HEK293 (cell line): ENCODE data around the gene ARMH3.

Experiments used
- CTCF ChIA-PET: fragments of 350-600 bp; formaldehyde crosslinking; extraction: SDS; loops from one replicate; lab custom pipeline; 2021; ENCODE audit warnings: antibody characterized with exemption; lab: Yijun Ruan, JAX
- POLR2A ChIA-PET: fragments of 300-600 bp; formaldehyde crosslinking; extraction: SDS; loops from one replicate; lab custom pipeline; 2020; ENCODE audit warnings: antibody characterized with exemption, inconsistent platforms; lab: Yijun Ruan, JAX
- H3K27ac ChIP-seq: fragments of 200-500 bp; sonication (Bioruptor generic); 2 replicates; pipeline ENCODE4 v1.5.1; 2014; ENCODE audit warnings: low read depth, low read length, control low read depth, inconsistent platforms; ENCODE audit errors: extremely low read depth
- H3K36me3 ChIP-seq, 2 experiments: fragments of 200-500 bp in 1 of 2; sonication (Bioruptor generic) in 1 of 2; 1 replicate in 1 of 2; 2 replicates in 1 of 2; pipeline ENCODE4 v1.5.1; 2014 to 2017; ENCODE audit warnings: inconsistent platforms in 2 of 2, low read length in 2 of 2; ENCODE audit not compliant: control insufficient read depth in 2 of 2, insufficient read depth in 1 of 2
- H3K4me1 ChIP-seq: fragments of 200-500 bp; sonication (Bioruptor generic); 2 replicates; pipeline ENCODE4 v1.5.1; 2014; ENCODE audit warnings: mild to moderate bottlenecking, low read length, inconsistent platforms; ENCODE audit not compliant: control insufficient read depth, insufficient read depth
- H3K4me3 ChIP-seq: 2 replicates; pipeline ENCODE4 v1.5.1; 2011; ENCODE audit warnings: low read depth, mild to moderate bottlenecking, control low read depth, low read length, moderate library complexity
- H3K9me3 ChIP-seq: fragments of 200-500 bp; sonication (Bioruptor generic); 2 replicates; pipeline ENCODE4 v1.5.1; 2014; ENCODE audit warnings: low read depth, low read length, inconsistent platforms; ENCODE audit not compliant: control insufficient read depth, insufficient read depth
- PRDM10 ChIP-seq: fragments of 450-650 bp; formaldehyde crosslinking; IDR thresholded peaks from 2 replicates; pipeline ENCODE4 v1.5.1; 2016; ENCODE audit warnings: missing biosample characterization, missing genetic modification characterization
- SCRT2 ChIP-seq: fragments of 450-650 bp; formaldehyde crosslinking; IDR thresholded peaks from 2 replicates; pipeline ENCODE4 v1.5.1; 2016; ENCODE audit warnings: missing biosample characterization, missing genetic modification characterization
- ZBTB49 ChIP-seq: fragments of 450-650 bp; formaldehyde crosslinking; IDR thresholded peaks from 2 replicates; pipeline ENCODE4 v1.5.1; 2016; ENCODE audit warnings: missing biosample characterization, missing genetic modification characterization, low read depth
- ZNF140 ChIP-seq: fragments of 450-650 bp; formaldehyde crosslinking; IDR thresholded peaks from 2 replicates; pipeline ENCODE4 v1.5.1; 2016; ENCODE audit warnings: missing biosample characterization, missing genetic modification characterization
- ZNF274 ChIP-seq, 2 experiments: fragments of 200-500 bp in 1 of 2; fragments of 450-650 bp in 1 of 2; sonication (Bioruptor generic) in 1 of 2; formaldehyde crosslinking in 1 of 2; IDR thresholded peaks; 2 replicates each; pipeline versions ENCODE4 v1.5.1 to v1.6.1; 2014 to 2016; ENCODE audit warnings: borderline replicate concordance in 1 of 2, inconsistent platforms in 1 of 2, low read length in 1 of 2, missing biosample characterization in 1 of 2, missing genetic modification characterization in 1 of 2
- ZNF302 ChIP-seq: fragments of 450-650 bp; formaldehyde crosslinking; IDR thresholded peaks from 2 replicates; pipeline ENCODE4 v1.5.1; 2016; ENCODE audit warnings: missing biosample characterization, missing genetic modification characterization, low read depth
- ZNF585B ChIP-seq: fragments of 450-650 bp; formaldehyde crosslinking; IDR thresholded peaks from 2 replicates; pipeline ENCODE4 v1.5.1; 2016; ENCODE audit warnings: missing biosample characterization, missing genetic modification characterization
- ZSCAN16 ChIP-seq: fragments of 450-650 bp; formaldehyde crosslinking; IDR thresholded peaks from 2 replicates; pipeline ENCODE4 v1.5.1; 2016; ENCODE audit warnings: missing biosample characterization, missing genetic modification characterization
- TF ChIP-seq, protein P1 (sequence below): fragments of 450-650 bp; formaldehyde crosslinking; IDR thresholded peaks from 2 replicates; pipeline ENCODE4 v1.5.1; 2016; ENCODE audit warnings: missing biosample characterization, missing genetic modification characterization

The ARMH3 gene

DNA sequence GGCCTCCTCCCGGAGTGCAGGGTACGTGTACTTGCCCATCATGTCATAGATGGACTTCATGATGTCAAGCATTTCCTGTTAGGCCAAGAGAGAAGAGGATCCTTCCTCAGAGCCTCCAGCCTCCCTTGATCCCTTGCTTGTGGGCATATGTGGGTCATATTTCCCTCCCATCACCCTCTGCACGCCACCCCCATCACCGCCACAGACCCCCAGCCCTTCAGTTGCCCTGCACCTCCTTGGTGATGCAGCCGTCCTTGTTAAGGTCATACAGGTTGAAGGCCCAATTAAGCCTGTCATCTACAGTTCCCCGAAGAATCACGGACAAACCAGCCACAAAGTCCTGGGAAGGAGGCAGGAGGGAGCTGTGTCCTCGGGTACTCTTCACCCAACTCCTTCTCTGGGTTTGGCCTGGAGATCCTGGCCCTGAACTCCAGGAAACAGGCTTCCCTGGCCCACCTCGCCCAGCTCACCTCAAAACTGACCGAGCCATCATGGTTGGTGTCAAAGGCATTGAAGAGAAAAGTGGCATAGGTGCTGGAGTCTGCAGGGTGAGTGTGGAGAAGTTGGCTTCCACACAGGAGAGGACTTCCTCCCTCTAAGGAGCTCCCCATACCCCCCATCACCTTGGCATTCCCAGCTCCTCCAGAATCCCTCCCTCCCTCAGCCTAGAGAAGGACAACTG, 227.9 kb downstream of the ARMH3 start (continued):
- no peak for TF ChIP-seq ZBTB49 (tag by site-specific recombination)
- TF ChIP-seq ZNF302 = no peak
- TF ChIP-seq SCRT2 (tag by site-specific recombination) = no peak
- TF ChIP-seq ZSCAN16 (tag by site-specific recombination) = no peak

- Histone ChIP-seq H3K4me1 (peaks cover 7% of the 10 kb centered on the region), H3K9me3 (no peaks in the 10 kb centered on the region), H3K4me3 (no peak overlapping the region), H3K27ac (no peak overlapping the region), H3K36me3 (peaks cover 0 to 12% of the 10 kb centered on the region in 2 experiments; a peak in 1 of 3 replicates)
- POLR2A ChIA-PET = interaction anchor here (2.4 kb wide), 1 partner anchor 8 kb away, joined by 15 read pairs; the partner anchor contains the start of gene OGA
- CTCF ChIA-PET = interaction anchor here (0.7 to 1.8 kb wide), 3 partner anchors 8 to 363 kb away, joined by 4 to 6 read pairs (median 4); partner anchors contain the start of gene OGA
- TF ChIP-seq ZNF140 (tag by site-specific recombination) = no peak
- TF ChIP-seq ZNF274 (IDR thresholded peaks at IDR 0.05; ENCODE audit: low read length) = no peak
- TF ChIP-seq ZNF274 (tag by site-specific recombination; IDR thresholded peaks at IDR 0.05; ENCODE audit: borderline replicate concordance) = no peak
- peak; percentile 97 for TF ChIP-seq PRDM10
Measured at GRCh38 chr10:101826852-101827434, 229.0 kb downstream of the ARMH3 start.

GRCh38 chr10:101824736-101825135, 231.2 kb downstream of the ARMH3 start:
- H3K4me3 ChIP-seq = no peak overlapping the region
- no peak for TF ChIP-seq ZNF585B
- TF ChIP-seq, protein P1, sequence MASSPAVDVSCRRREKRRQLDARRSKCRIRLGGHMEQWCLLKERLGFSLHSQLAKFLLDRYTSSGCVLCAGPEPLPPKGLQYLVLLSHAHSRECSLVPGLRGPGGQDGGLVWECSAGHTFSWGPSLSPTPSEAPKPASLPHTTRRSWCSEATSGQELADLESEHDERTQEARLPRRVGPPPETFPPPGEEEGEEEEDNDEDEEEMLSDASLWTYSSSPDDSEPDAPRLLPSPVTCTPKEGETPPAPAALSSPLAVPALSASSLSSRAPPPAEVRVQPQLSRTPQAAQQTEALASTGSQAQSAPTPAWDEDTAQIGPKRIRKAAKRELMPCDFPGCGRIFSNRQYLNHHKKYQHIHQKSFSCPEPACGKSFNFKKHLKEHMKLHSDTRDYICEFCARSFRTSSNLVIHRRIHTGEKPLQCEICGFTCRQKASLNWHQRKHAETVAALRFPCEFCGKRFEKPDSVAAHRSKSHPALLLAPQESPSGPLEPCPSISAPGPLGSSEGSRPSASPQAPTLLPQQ (tag by site-specific recombination) = 0 out of 2 replicates have a peak, but pooled peaks have one; percentile 31
- TF ChIP-seq, all 188 proteins: peak for 1
- Histone ChIP-seq H3K27ac (no peak overlapping the region), H3K9me3 (no peaks in the 10 kb centered on the region), H3K4me1 (no peaks in the 10 kb centered on the region), H3K36me3 (peaks cover 0 to 12% of the 10 kb centered on the region in 2 experiments; a peak in 1 of 3 replicates)
- POLR2A ChIA-PET = interaction anchor here (0.6 kb wide), 1 partner anchor 840 kb away, joined by 6 read pairs; no protein-coding TSS in a partner anchor
- CTCF ChIA-PET = no interaction called here
